ENCODE results near the gene SERINC5. TPM values are rescaled to one million over a fixed set of nuclear protein-coding genes. Genes with fewer than 3 reads are reported as not detected.
A peak's percentile ranks its signal among the peaks of the same experiment; 100 is the strongest.
"Not testable (repeated sequence)": the region's sequence is repeated elsewhere in the genome, so short reads cannot be mapped to it uniquely, and the experiment has no call there.

SERINC5 gene
- total RNA-seq, 1 experiment from 2014 or later: 128 TPM

- TF ChIP-seq HMGXB4 (CRISPR knock-in tag; IDR thresholded peaks at IDR 0.05) (no peak), ZNF121 (CRISPR knock-in tag; IDR thresholded peaks at IDR 0.05) (no peak), STAT6 (CRISPR knock-in tag; conservative IDR thresholded peaks at IDR 0.05; ENCODE audit: low read depth) (no peak)
These were observed 139.8 kb downstream of the SERINC5 start (continued) for GRCh38 chr5:80116000-80116399.

GRCh38 chr5:80114860-80115259 is 141.0 kb downstream of the SERINC5 start:
- peaks cover 3% of the 10 kb centered on the region; the same call in 1 of the 2 replicates for H3K27me3 Mint-ChIP-seq (ENCODE audit: low read depth)
- H3K4me3 Mint-ChIP-seq: no peak overlapping the region
- peaks cover 29% of the 10 kb centered on the region for H3K36me3 Mint-ChIP-seq
- H3K27ac Mint-ChIP-seq: no peak overlapping the region
- TF ChIP-seq ZBTB43 (CRISPR knock-in tag; IDR thresholded peaks at IDR 0.05) (no peak), ATF1 (CRISPR knock-in tag; IDR thresholded peaks at IDR 0.05) (no peak), ZNF232 (CRISPR knock-in tag; IDR thresholded peaks at IDR 0.05) (no peak), ZNF671 (CRISPR knock-in tag; IDR thresholded peaks at IDR 0.05) (no peak), KAT7 (CRISPR knock-in tag; IDR thresholded peaks at IDR 0.05; ENCODE audit: borderline replicate concordance) (no peak), MAX (CRISPR knock-in tag; IDR thresholded peaks at IDR 0.05) (no peak), TCF7 (CRISPR knock-in tag; IDR thresholded peaks at IDR 0.05; ENCODE audit: low read depth) (no peak)
- H3K9me3 Mint-ChIP-seq: peaks cover 30% of the 10 kb centered on the region
- no peak for ATAC-seq
- no peak for DNase-seq (ENCODE audit: low spot score)
- peaks cover 33% of the 10 kb centered on the region for H3K4me1 Mint-ChIP-seq
- ChIA-PET CTCF (no interaction called here), POLR2A (no interaction called here)

GRCh38 chr5:80111376-80111990 is 144.4 kb downstream of the SERINC5 start:
- peaks cover 37% of the 10 kb centered on the region for H3K4me1 Mint-ChIP-seq
- CTCF ChIA-PET; H3K27me3 Mint-ChIP-seq (ENCODE audit: low read depth); DNase-seq (ENCODE audit: low spot score); H3K27ac Mint-ChIP-seq; H3K4me3 Mint-ChIP-seq: not testable (repeated sequence)
- POLR2A ChIA-PET: interaction anchor here (2.0 kb wide), 1 partner anchor 146 kb away, joined by 6 read pairs; no protein-coding TSS in a partner anchor
- H3K9me3 Mint-ChIP-seq: peaks cover 30% of the 10 kb centered on the region
- H3K36me3 Mint-ChIP-seq: peaks cover 23% of the 10 kb centered on the region
- ATAC-seq: 0 out of 2 replicates have a peak, but pooled peaks have one; percentile 11

- ChIA-PET POLR2A (interaction anchor here (0.5 to 2.0 kb wide), 3 partner anchors 9 to 620 kb away, joined by 3 to 6 read pairs (median 3); no protein-coding TSS in a partner anchor), CTCF (interaction anchor here (0.5 to 1.7 kb wide), 13 partner anchors 8 to 237 kb away, joined by 3 to 12 read pairs (median 3); no protein-coding TSS in a partner anchor)
- peaks cover 31% of the 10 kb centered on the region for H3K9me3 Mint-ChIP-seq
- peak overlapping the region; percentile 75 for H3K27ac Mint-ChIP-seq
- peaks cover 35% of the 10 kb centered on the region for H3K4me1 Mint-ChIP-seq
- H3K4me3 Mint-ChIP-seq: no peak overlapping the region; the same call in 1 of the 2 replicates
- peak; percentile 78 for ATAC-seq
- peaks cover 3% of the 10 kb centered on the region; the same call in 1 of the 2 replicates for H3K27me3 Mint-ChIP-seq (ENCODE audit: low read depth)
- peak; percentile 23 for DNase-seq (ENCODE audit: low spot score)
- H3K36me3 Mint-ChIP-seq: peaks cover 18% of the 10 kb centered on the region
- TF ChIP-seq RORB (CRISPR knock-in tag; IDR thresholded peaks at IDR 0.05): no peak
- TF ChIP-seq NFE2L1 (CRISPR knock-in tag; IDR thresholded peaks at IDR 0.05): no peak
- 0 out of 2 replicates have a peak, but pooled peaks have one; percentile 27 for TF ChIP-seq FOXP4 (CRISPR knock-in tag; IDR thresholded peaks at IDR 0.05)
- no peak for TF ChIP-seq MYBL2 (CRISPR knock-in tag; IDR thresholded peaks at IDR 0.05)
- TF ChIP-seq ZNF317 (CRISPR knock-in tag; IDR thresholded peaks at IDR 0.05; ENCODE audit: borderline replicate concordance, low read depth): no peak
- no peak for TF ChIP-seq USF1 (CRISPR knock-in tag; IDR thresholded peaks at IDR 0.05)
- TF ChIP-seq PREB (CRISPR knock-in tag; IDR thresholded peaks at IDR 0.05; ENCODE audit: borderline replicate concordance): no peak
- TF ChIP-seq ETV6 (CRISPR knock-in tag; IDR thresholded peaks at IDR 0.05): 0 out of 2 replicates have a peak, but pooled peaks have one; percentile 22
These were observed 146.0 kb downstream of the SERINC5 start for GRCh38 chr5:80109646-80110478.

Data from WTC11 (cell line).